Islet precursor cell (in vitro differentiated cells): ENCODE results near the gene INS.

Source experiments
- DNase-seq: peaks from one replicate; pipeline ENCODE4 v3.0.0-alpha.2; 2018

INS gene

GRCh38 chr11:2160736-2161259, at the start of gene INS:
INS (minus strand) TSS chr11:2161209; CDS start chr11:2160971, 238 bp downstream.
- no peak for DNase-seq

- DNase-seq = peak; percentile 40
These were observed 49.5 kb upstream of the INS start for GRCh38 chr11:2210366-2211112.

DNA sequence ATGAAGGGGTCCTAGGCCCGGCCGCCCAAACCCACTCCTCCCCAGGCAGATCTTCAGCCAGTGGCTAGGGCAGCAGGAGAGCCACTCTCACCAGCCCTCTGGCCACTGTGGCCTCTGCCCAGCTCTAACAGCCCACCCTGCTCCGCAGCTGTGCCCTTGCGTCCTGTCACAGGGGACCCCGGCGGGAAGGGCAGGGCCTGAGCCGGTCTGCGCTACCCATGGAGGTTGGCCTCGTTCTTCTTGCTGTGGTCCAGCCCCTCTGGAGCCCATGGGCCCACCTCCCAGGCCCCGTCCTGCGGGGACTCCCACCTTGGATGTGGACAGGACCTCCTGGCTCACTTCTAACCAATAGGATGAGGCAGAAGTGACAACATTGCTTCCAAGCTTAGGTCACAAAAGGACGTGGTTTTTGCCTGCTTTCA, 48.9 kb upstream of the INS start:
- peak; percentile 43 for DNase-seq

DNA sequence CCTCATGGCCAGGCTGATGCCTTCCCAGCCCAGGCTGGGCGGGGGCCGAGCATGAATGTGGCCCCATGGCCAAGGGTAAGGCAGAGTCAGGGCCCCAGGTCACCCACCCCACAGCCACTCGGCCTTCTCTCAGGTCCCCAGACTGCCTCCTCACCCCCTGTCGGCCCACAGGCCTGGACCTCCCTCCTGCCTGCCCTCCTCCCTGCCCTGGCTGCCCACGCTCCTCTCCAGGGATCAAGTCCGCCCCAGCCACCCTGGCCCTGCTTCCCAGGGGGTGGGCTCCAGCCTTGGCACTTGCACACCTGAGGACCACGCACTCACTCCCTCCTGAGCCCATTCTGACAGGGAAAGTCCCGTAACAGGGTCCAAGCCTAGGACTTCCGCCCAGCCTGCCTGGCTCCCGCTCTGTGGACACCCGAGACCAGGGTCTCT, 48.4 kb upstream of the INS start:
- DNase-seq = peak; percentile 38

GRCh38 chr11:2208691-2209369, 47.8 kb upstream of the INS start:
- peak; percentile 65 for DNase-seq

DNA sequence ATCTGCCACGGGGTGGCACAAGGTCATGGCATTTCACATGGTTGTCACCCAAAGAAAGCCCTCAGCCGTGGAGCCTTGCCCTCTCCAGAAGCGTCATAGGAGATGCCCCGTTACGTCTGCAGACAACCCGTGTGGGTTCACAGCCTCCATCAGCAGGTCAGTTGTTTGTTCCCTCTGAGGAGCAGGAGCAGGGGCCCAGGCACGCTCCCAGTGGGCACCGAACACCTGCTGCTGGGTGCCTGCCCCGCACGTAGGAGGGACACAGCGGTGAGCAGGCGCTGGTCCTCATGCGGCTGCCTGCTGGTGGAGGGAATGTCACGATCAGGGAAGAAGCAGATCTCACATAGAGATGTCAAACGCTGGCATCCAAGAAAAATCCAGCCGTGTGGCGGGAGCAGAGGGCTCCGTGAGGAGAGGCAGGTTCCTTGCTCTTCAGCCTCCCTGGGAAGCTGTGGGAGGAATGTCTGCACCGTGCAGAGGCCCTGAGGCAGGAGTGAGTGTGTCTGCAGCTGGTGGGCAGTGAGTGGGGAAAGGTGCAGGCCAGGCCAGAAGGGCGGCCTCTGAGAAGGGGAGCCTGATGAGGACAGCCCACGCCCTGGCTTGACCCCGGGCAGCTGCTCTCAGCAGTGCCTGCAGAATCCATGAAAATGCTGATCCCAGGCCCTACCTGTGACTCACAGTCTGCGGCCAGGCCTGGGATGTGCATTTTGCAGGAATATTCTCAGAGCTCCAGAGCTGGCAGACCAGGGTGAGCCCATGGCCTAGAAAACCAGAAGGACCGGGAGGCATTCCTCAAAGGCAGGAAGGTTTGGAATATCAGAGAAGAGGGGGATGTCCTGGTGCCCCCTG, 47.0 kb upstream of the INS start:
- peak; percentile 87 for DNase-seq

GRCh38 chr11:2207212-2207611, 46.2 kb upstream of the INS start:
- peak; percentile 32 for DNase-seq

DNA sequence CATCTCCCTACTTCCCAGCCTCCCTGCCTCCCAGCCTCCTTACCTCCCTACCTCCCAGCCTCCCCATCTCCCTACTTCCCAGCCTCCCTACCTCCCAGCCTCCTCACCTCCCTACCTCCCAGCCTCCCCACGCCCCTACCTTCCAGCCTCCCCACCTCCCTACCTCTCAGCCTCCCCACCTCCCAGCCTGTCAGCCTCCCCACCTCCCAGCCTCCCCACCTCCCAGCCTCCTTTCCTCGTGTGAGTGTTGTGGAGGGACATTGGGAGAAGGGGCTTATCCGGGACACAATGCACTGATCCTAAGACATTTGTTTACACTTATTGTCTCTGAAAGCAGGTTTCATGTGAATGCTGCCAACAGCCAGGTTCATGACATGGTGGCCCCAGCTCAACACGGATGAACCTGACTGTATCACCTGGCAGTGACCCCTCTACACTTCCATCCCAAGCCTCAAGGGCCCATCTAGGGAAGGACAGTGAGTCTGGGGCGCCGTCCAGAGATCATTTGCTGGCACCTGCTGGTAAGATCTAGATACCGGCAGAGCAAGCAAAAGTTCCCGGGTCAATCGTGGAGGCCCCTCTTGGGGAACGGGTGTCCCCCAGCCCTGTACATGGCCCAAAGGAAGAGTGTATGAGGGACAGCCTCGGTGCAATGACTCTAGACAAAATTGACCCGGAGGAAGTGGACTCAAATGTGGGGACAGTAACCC, 45.1 kb upstream of the INS start:
- peak; percentile 38 for DNase-seq

DNA sequence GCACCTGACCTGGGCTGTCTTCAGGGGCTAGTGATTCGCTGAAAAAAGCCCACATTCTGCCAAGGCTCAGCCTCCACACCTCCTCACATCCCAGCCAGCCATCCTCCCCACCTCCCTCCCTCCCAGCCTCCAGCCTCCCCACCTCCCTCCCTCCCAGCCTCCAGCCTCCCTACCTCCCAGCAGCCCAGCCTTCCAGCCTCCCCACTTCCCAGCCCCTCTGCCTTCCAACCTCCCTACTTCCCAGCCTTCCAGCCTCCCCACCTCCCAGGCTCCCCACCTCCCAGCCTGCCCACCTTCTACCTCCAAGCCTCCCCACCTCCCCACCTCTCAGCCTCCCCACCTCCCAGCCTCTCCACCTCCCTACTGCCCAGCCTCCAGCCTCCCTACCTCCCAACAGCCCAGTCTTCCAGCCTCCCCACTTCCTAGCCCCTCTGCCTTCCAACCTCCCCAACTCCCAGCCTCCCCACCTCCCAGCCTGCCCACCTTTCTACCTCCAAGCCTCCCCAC, 44.3 kb upstream of the INS start:
- no peak for DNase-seq

GRCh38 chr11:2204361-2205213, 43.6 kb upstream of the INS start:
- peak; percentile 61 for DNase-seq

GRCh38 chr11:2203440-2204259, 42.6 kb upstream of the INS start:
- no peak for DNase-seq

GRCh38 chr11:2202900-2203439, 42.0 kb upstream of the INS start:
- DNase-seq = no peak

DNA sequence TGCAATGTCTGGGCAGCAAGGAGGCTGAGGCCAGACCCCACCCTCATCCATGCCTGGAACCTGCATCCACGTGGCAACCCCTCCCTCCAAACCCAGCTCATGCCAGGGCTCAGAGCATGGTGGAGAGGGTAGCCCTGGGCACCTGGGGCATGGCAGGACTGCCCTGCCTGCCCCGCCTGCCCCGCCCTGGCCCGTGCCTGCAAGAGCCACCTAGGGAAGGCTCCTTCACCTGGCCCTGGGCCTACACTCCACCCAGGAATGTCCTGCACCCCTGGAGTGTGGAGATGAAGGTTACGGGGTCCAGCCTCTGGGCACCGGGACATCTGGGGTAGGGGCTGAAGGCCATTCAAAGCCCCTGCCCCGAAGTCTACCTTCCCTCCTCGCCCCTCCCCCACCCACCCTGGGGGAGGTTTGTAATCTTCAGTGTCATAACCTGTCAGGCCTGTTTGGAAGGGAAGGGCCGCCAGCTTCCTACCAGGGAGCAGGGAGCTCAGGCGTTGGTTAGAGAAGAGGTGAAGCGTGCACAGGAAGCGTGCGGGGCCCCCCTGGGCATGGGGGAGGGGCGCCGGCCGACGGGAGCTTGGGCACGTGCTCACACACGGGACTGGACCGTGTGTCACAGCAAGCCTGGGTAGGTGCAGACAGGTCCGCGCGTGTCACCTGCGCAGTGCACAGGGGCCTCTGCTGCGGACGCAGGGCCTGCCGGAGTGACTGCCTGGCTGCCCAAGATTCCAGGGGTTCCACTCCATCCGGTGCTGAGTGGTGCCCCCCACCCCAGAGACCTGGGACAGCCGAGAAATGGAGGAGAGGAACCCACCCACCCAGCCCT, 41.3 kb upstream of the INS start:
- peak; percentile 87 for DNase-seq

GRCh38 chr11:2201542-2201941, 40.5 kb upstream of the INS start:
- DNase-seq = no peak

DNA sequence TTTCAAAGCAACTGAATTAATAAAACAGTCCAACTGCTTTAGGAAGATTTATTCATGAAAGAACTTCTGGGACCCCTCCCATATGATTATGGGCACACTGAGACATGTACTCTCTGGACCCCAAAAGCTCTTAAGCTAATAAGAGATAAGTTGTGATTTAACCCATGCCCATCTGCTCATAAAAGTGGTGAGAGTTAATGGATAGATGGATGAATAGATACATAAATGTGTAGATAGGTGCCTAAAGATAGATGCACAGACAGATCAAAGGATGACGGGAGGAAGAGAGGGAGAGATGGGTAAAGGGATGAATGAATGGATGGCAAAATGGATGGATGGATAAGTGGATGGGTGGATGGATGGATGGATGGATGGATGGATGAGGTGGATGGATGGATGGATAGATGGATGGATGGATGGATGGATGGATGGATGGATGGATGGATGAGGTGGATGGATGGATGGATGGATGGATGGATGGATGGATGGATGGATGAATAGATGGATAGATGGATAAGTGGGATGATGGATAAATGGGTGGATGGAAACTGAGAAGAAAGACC, 40.0 kb upstream of the INS start:
- DNase-seq = no peak

- DNase-seq = no peak
These were observed 39.5 kb upstream of the INS start for GRCh38 chr11:2200536-2200935.

GRCh38 chr11:2199466-2200341, 38.7 kb upstream of the INS start:
- DNase-seq = no peak
